KMS-11 (cell line): Measurements from ENCODE around the gene NAT10.

Experiments
- H2AFZ ChIP-seq: fragments of 200-600 bp; sonication (generic); 2 replicates; pipeline ENCODE4 v1.6.1; 2016; ENCODE audit warnings: antibody characterized with exemption, mixed run types, low read depth
- H3K27ac ChIP-seq: fragments of 200-600 bp; sonication (generic); 2 replicates; pipeline ENCODE4 v1.6.1; 2016; ENCODE audit warnings: mild to moderate bottlenecking, mixed run types
- H3K27me3 ChIP-seq: fragments of 200-600 bp; sonication (generic); 2 replicates; pipeline ENCODE4 v1.6.1; 2017; ENCODE audit warnings: mild to moderate bottlenecking, low read depth, mixed run types, moderate library complexity; ENCODE audit not compliant: insufficient read depth
- H3K36me3 ChIP-seq: fragments of 200-600 bp; sonication (generic); 2 replicates; pipeline ENCODE4 v1.6.1; 2017; ENCODE audit warnings: mild to moderate bottlenecking, mixed run types; ENCODE audit not compliant: insufficient read depth
- H3K4me1 ChIP-seq: fragments of 200-600 bp; sonication (generic); 2 replicates; pipeline ENCODE4 v1.6.1; 2016; ENCODE audit warnings: mild to moderate bottlenecking, low read depth, mixed run types; ENCODE audit not compliant: poor library complexity, severe bottlenecking
- H3K4me2 ChIP-seq: fragments of 200-600 bp; sonication (generic); 2 replicates; pipeline ENCODE4 v1.7.0; 2016; ENCODE audit warnings: mild to moderate bottlenecking, mixed run types
- H3K4me3 ChIP-seq: fragments of 200-600 bp; sonication (generic); IDR thresholded peaks from 2 replicates; pipeline ENCODE4 v1.6.1; 2017; ENCODE audit warnings: low read depth, low read length, mixed read lengths; ENCODE audit not compliant: insufficient read depth
- H3K79me2 ChIP-seq: fragments of 200-600 bp; sonication (generic); 2 replicates; pipeline ENCODE4 v1.6.1; 2016; ENCODE audit warnings: low read depth, mixed run types; ENCODE audit not compliant: insufficient read depth
- H3K9ac ChIP-seq: fragments of 200-600 bp; sonication (generic); 2 replicates; pipeline ENCODE4 v1.6.1; 2016; ENCODE audit warnings: mild to moderate bottlenecking, mixed run types
- H4K20me1 ChIP-seq: fragments of 200-600 bp; sonication (generic); 2 replicates; pipeline ENCODE4 v1.6.1; 2016; ENCODE audit warnings: mild to moderate bottlenecking, mixed run types; ENCODE audit not compliant: insufficient read depth
- TF ChIP-seq, protein P1 (sequence below): fragments of 200-600 bp; sonication (generic); conservative IDR thresholded peaks from 2 replicates; pipeline ENCODE4 v1.6.1; 2017; ENCODE audit warnings: low read depth, mild to moderate bottlenecking, antibody characterized with exemption, low read length, moderate library complexity, mixed read lengths

The NAT10 gene

GRCh38 chr11:34169686-34170085, 64.3 kb downstream of the NAT10 start:
- H3K4me3 ChIP-seq, result no peak overlapping the region
- no peaks in the 10 kb centered on the region for H4K20me1 ChIP-seq
- no peak overlapping the region for H3K9ac ChIP-seq
- no peak overlapping the region for H3K4me2 ChIP-seq
- peaks cover 6% of the 10 kb centered on the region for H3K4me1 ChIP-seq
- H3K27ac ChIP-seq, result no peak overlapping the region
- TF ChIP-seq, protein P1, sequence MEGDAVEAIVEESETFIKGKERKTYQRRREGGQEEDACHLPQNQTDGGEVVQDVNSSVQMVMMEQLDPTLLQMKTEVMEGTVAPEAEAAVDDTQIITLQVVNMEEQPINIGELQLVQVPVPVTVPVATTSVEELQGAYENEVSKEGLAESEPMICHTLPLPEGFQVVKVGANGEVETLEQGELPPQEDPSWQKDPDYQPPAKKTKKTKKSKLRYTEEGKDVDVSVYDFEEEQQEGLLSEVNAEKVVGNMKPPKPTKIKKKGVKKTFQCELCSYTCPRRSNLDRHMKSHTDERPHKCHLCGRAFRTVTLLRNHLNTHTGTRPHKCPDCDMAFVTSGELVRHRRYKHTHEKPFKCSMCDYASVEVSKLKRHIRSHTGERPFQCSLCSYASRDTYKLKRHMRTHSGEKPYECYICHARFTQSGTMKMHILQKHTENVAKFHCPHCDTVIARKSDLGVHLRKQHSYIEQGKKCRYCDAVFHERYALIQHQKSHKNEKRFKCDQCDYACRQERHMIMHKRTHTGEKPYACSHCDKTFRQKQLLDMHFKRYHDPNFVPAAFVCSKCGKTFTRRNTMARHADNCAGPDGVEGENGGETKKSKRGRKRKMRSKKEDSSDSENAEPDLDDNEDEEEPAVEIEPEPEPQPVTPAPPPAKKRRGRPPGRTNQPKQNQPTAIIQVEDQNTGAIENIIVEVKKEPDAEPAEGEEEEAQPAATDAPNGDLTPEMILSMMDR, result no peak
- no peaks in the 10 kb centered on the region for H3K36me3 ChIP-seq
- no peaks in the 10 kb centered on the region for H3K79me2 ChIP-seq
- H2AFZ ChIP-seq, result no peak overlapping the region
- no peaks in the 10 kb centered on the region for H3K27me3 ChIP-seq

- TF ChIP-seq, protein P1, result no peak
- H3K79me2 ChIP-seq, result no peaks in the 10 kb centered on the region
- H2AFZ ChIP-seq, result no peak overlapping the region
- H3K4me1 ChIP-seq, result peaks cover 16% of the 10 kb centered on the region
- no peaks in the 10 kb centered on the region for H3K27me3 ChIP-seq
- no peak overlapping the region for H3K4me3 ChIP-seq
- no peak overlapping the region for H3K4me2 ChIP-seq
- H3K9ac ChIP-seq, result no peak overlapping the region
- H4K20me1 ChIP-seq, result no peaks in the 10 kb centered on the region
- no peak overlapping the region for H3K27ac ChIP-seq
- no peaks in the 10 kb centered on the region for H3K36me3 ChIP-seq
Measured at GRCh38 chr11:34173050-34173449, 67.6 kb downstream of the NAT10 start.

DNA sequence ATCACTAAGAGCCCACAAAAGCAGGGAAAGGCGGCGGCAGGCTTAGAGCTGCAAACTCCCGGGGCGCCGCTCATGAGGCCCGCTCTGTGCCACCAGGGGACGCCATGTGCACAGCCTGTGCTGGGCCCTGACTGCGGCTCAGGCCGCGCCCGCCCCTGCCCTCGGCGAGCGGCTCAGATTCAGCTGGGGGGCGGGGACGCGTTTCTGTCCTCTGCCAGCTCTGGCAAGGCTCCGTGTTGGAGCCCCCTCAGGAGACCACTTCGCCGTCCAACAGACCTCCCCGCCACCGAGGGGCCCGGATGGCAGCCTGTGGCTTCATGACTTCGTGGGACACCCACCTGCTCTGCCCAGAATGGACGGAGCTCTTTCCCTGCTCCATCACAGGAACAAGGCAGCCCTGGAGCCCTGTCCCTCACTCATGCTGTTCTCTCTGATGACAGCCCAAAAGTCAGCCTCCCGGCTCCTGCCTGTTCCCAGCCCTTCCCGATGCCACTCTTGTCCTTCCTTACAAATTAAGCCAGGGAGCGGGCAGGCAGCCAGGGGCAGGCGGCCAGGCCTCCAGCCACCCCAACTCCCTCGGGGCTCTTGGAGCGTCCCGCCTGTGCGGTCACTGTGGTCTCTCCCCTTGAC, 69.1 kb downstream of the NAT10 start:
- no peak overlapping the region for H3K4me3 ChIP-seq

GRCh38 chr11:34175284-34176019, 70.0 kb downstream of the NAT10 start:
- H4K20me1 ChIP-seq, result no peaks in the 10 kb centered on the region
- H3K27me3 ChIP-seq, result no peaks in the 10 kb centered on the region
- peaks cover 16% of the 10 kb centered on the region for H3K4me1 ChIP-seq
- H3K36me3 ChIP-seq, result no peaks in the 10 kb centered on the region
- TF ChIP-seq, protein P1, result no peak
- H3K4me2 ChIP-seq, result peak overlapping the region; percentile 58; the same call in 1 of the 2 replicates
- no peaks in the 10 kb centered on the region for H3K79me2 ChIP-seq
- no peak overlapping the region for H3K9ac ChIP-seq
- no peak overlapping the region for H2AFZ ChIP-seq
- no peak overlapping the region for H3K27ac ChIP-seq
- no peak overlapping the region for H3K4me3 ChIP-seq

More for the DNA sequence above, 69.1 kb downstream of the NAT10 start:
- no peak overlapping the region for H3K9ac ChIP-seq
- H3K27me3 ChIP-seq, result no peaks in the 10 kb centered on the region
- H3K36me3 ChIP-seq, result no peaks in the 10 kb centered on the region
- no peak overlapping the region for H3K27ac ChIP-seq
- no peaks in the 10 kb centered on the region for H4K20me1 ChIP-seq
- peaks cover 16% of the 10 kb centered on the region for H3K4me1 ChIP-seq
- H3K79me2 ChIP-seq, result no peaks in the 10 kb centered on the region
- H2AFZ ChIP-seq, result peak overlapping the region; percentile 8; the same call in 1 of the 2 replicates
- TF ChIP-seq, protein P1, result peak; percentile 73
- peak overlapping the region; percentile 58; the same call in 1 of the 2 replicates for H3K4me2 ChIP-seq
